Right renal cortex interstitium (tissue), 3 donors: ENCODE results near the gene RAB38. TPM values are rescaled to one million over a fixed set of nuclear protein-coding genes. Genes with fewer than 3 reads are reported as not detected.

ENCODE experiments used
- DNase-seq, 3 donors: peaks; one replicate each; pipeline ENCODE4 v3.0.0-alpha.2; 2013; ENCODE audit warnings: low read depth in 3 of 3, low spot score in 2 of 3
- polyA plus RNA-seq, 3 donors: library from polyadenylated mRNA; unstranded; fragments of 120-200 nt; gene quantifications; one replicate each; pipeline ENCODE4 v1.2.1, GENCODE V29; 2013; ENCODE audit not compliant: insufficient read length in 3 of 3

Gene RAB38
- polyA plus RNA-seq, 3 donors = 21.7 to 26.1 (median 23.0) TPM

- peak in 2 of 3 donors; percentile 15 to 29 for DNase-seq
These were observed 69.3 kb downstream of the RAB38 start for GRCh38 chr11:88105951-88106350.

- DNase-seq = no peak
These were observed 69.7 kb downstream of the RAB38 start for GRCh38 chr11:88105526-88105925.

GRCh38 chr11:88104408-88104807 is 70.8 kb downstream of the RAB38 start:
- DNase-seq = no peak

- DNase-seq = no peak
These were observed 71.7 kb downstream of the RAB38 start for GRCh38 chr11:88103337-88104206.

- no peak for DNase-seq
These were observed 72.7 kb downstream of the RAB38 start for GRCh38 chr11:88102598-88102934.

GRCh38 chr11:88101881-88102597 is 73.2 kb downstream of the RAB38 start:
- DNase-seq = no peak

GRCh38 chr11:88100151-88100550 is 75.1 kb downstream of the RAB38 start:
- DNase-seq = no peak

- no peak for DNase-seq
These were observed 77.0 kb downstream of the RAB38 start for GRCh38 chr11:88098289-88098688.

GRCh38 chr11:88089134-88089533 is 86.1 kb downstream of the RAB38 start:
- DNase-seq = no peak

- DNase-seq = no peak
These were observed 87.9 kb downstream of the RAB38 start for GRCh38 chr11:88087337-88087736.

- no peak for DNase-seq
These were observed 88.9 kb downstream of the RAB38 start for GRCh38 chr11:88086297-88086696.

- DNase-seq = no peak
These were observed 104.8 kb downstream of the RAB38 start for GRCh38 chr11:88070437-88070836.

- DNase-seq = no peak
These were observed 106.2 kb downstream of the RAB38 start for GRCh38 chr11:88068848-88069554.

GRCh38 chr11:88066090-88066489 is 109.2 kb downstream of the RAB38 start:
- DNase-seq = no peak

- DNase-seq = no peak
These were observed 111.0 kb downstream of the RAB38 start for GRCh38 chr11:88064097-88064705.

Other genes starting within 250 kb of the RAB38 start
- 100 to 1,000 TPM; 262 to 325 (median 264) TPM for gene CTSC, start 162.3 kb upstream of the RAB38 start, polyA plus RNA-seq